Urinary bladder (tissue), 4 donors: ENCODE results near the gene PIP5K1C. TPM values are rescaled to one million over a fixed set of nuclear protein-coding genes. Genes with fewer than 3 reads are reported as not detected.
"Not testable (repeated sequence)": the region's sequence is repeated elsewhere in the genome, so short reads cannot be mapped to it uniquely, and the experiment has no call there.

Experiments
- DNase-seq: peaks from one replicate; pipeline ENCODE4 v3.0.0-alpha.2; 2015; ENCODE audit errors: extremely low spot score
- H3K27ac ChIP-seq: one replicate; pipeline ENCODE4 v1.5.1; 2013; ENCODE audit warnings: low read depth, mild to moderate bottlenecking, moderate library complexity
- H3K36me3 ChIP-seq: one replicate; pipeline ENCODE4 v1.6.1; 2013; ENCODE audit warnings: mild to moderate bottlenecking, moderate library complexity; ENCODE audit not compliant: insufficient read depth
- H3K4me1 ChIP-seq: one replicate; pipeline ENCODE4 v1.6.1; 2013; ENCODE audit warnings: mild to moderate bottlenecking, moderate library complexity; ENCODE audit not compliant: insufficient read depth
- H3K4me3 ChIP-seq: one replicate; pipeline ENCODE4 v1.5.1; 2013; ENCODE audit warnings: low read depth, low read length
- WGBS: extraction: QIAGEN DNeasy Blood & Tissue Kit; methylation state at CpG from one replicate; pipeline ENCODE4 v1.1.7; 2013; 5-methylcytosine and 5-hydroxymethylcytosine counted together
- polyA plus RNA-seq: library from polyadenylated mRNA; stranded (reverse); fragments of 200-250 nt; gene quantifications from one replicate; pipeline ENCODE4 v1.2.3, GENCODE V29; 2013
- total RNA-seq: library from RNA; depleted of rRNA; stranded (reverse); fragments of >200 nt; gene quantifications from one replicate; pipeline ENCODE4 v1.2.3, GENCODE V29; 2014
- donor health status: healthy with polysubstance abuse.
- donor health status: healthy.

PIP5K1C gene
- total and polyA plus RNA-seq, 2 donors = 17.1 to 60.8 TPM

DNA sequence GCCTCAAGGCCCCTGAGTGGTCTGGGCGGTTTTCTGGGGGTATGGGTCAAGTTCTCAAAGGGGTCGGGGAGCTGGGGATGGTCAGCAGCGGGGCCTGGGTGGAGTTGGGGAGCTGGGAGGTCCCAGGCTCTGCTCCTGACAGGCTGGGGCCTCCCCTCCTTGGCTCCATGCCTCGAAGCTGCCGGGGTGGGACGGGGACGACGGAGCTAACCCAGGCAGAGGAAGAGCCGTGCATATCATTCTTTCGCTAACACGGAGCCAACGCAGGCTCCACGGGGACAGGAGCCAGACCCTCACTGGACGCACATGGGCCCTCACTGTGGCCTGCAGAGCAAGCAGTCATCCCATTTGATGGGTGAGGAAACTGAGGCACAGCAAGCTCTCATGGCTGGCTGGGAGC, 47.8 kb downstream of the PIP5K1C start:
- Histone ChIP-seq H3K36me3 (no peaks in the 10 kb centered on the region), H3K27ac (no peak overlapping the region), H3K4me1 (no peaks in the 10 kb centered on the region), H3K4me3 (no peak overlapping the region)
- WGBS = 85% methylated on average over 14 of the region's 14 CpGs
- no peak for DNase-seq

GRCh38 chr19:3651684-3652083, 48.6 kb downstream of the PIP5K1C start:
- Histone ChIP-seq H3K4me1 (no peaks in the 10 kb centered on the region), H3K4me3 (no peak overlapping the region), H3K27ac (no peak overlapping the region), H3K36me3 (no peaks in the 10 kb centered on the region)
- WGBS = 97% methylated on average over 33 of the region's 33 CpGs
- DNase-seq = no peak

- Histone ChIP-seq H3K4me1 (no peaks in the 10 kb centered on the region), H3K27ac (no peak overlapping the region), H3K36me3 (no peaks in the 10 kb centered on the region), H3K4me3 (no peak overlapping the region)
- no peak for DNase-seq
- WGBS = 89% methylated on average over 16 of the region's 16 CpGs
Observed at GRCh38 chr19:3649888-3650287, 50.4 kb downstream of the PIP5K1C start.

DNA sequence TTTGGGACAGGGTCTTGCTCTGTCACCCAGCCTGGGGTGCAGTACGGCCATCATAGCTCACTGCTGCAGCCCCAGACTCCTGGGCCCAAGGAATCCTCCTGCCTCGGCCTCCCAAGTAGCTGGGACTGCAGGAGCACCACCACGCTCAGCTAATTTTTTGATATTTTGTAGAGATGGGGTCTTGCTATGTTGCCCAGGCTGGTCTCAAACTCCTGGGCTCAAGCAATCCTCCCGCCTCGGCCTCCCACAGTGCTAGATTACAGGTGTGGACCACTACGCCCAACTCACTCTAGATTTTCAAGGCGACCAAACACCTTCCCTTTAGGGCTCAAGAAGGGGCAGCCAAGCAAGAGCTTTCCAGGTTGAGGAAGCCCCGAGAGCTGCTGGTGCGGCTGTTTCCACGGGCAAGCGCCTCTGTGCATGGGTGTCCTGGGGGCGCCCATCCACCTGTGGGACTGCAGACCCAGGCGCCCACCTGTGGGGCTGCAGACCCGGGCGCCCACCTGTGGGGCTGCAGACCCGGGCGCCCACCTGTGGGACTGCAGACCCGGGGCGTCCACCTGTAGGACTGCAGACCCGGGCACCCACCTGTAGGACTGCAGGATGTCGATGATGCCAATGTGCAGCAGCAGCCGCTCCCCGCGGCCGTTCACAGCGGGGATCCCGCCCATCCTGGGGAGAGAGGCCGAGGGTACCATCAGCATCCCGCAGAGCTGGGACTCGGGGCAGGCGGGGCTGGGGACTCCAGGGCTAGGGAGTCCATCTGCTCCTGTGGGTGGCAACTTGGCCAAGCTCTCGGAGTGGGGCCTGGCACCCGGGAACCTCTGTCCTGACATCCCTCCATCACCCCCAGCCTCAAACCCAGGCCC, 52.0 kb downstream of the PIP5K1C start:
- Histone ChIP-seq H3K4me3 (no peak overlapping the region), H3K27ac (no peak overlapping the region), H3K4me1 (no peaks in the 10 kb centered on the region), H3K36me3 (no peaks in the 10 kb centered on the region)
- DNase-seq = no peak
- 95% methylated on average over 33 of the region's 33 CpGs for WGBS

GRCh38 chr19:3647102-3647501, 53.2 kb downstream of the PIP5K1C start:
- H3K4me1 ChIP-seq, H3K4me3 ChIP-seq, H3K36me3 ChIP-seq, H3K27ac ChIP-seq, DNase-seq: not testable (repeated sequence)
- 90% methylated on average over 5 of the region's 5 CpGs for WGBS

GRCh38 chr19:3646336-3647092, 53.8 kb downstream of the PIP5K1C start:
- no peak for DNase-seq
- 89% methylated on average over 23 of the region's 23 CpGs for WGBS
- no peak overlapping the region for H3K4me3 ChIP-seq
- H3K27ac ChIP-seq = no peak overlapping the region
- H3K4me1 ChIP-seq = no peaks in the 10 kb centered on the region
- peaks cover 1% of the 10 kb centered on the region for H3K36me3 ChIP-seq

DNA sequence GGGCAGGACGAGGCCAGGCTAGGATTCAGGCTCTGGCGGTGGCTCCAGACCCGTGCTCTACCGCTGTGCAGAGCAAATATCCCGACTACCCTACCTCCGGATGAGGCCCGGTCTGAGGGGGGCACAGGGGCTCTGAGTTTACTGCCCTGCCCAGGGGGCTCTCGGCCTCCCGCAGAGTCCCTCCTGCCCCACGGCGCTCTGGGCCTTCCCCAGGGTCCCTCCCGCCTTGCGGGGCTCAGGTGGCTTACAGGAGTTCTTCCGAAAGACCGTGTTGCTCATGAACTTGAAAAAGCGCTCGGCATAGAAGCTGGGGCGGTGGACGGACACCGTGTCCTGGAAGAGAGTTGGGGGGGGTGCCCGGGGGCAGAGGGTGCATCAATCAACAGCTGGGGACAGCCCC, 54.5 kb downstream of the PIP5K1C start:
- Histone ChIP-seq H3K4me3 (no peak overlapping the region), H3K27ac (no peak overlapping the region), H3K4me1 (no peaks in the 10 kb centered on the region), H3K36me3 (peaks cover 1% of the 10 kb centered on the region)
- WGBS = 91% methylated on average over 21 of the region's 21 CpGs
- no peak for DNase-seq

- DNase-seq = no peak
- peaks cover 1% of the 10 kb centered on the region for H3K36me3 ChIP-seq
- H3K27ac ChIP-seq = no peak overlapping the region
- 76% methylated on average over 11 of the region's 11 CpGs for WGBS
- no peak overlapping the region for H3K4me3 ChIP-seq
- H3K4me1 ChIP-seq = no peaks in the 10 kb centered on the region
Observed at GRCh38 chr19:3645067-3645396, 55.2 kb downstream of the PIP5K1C start.

DNA sequence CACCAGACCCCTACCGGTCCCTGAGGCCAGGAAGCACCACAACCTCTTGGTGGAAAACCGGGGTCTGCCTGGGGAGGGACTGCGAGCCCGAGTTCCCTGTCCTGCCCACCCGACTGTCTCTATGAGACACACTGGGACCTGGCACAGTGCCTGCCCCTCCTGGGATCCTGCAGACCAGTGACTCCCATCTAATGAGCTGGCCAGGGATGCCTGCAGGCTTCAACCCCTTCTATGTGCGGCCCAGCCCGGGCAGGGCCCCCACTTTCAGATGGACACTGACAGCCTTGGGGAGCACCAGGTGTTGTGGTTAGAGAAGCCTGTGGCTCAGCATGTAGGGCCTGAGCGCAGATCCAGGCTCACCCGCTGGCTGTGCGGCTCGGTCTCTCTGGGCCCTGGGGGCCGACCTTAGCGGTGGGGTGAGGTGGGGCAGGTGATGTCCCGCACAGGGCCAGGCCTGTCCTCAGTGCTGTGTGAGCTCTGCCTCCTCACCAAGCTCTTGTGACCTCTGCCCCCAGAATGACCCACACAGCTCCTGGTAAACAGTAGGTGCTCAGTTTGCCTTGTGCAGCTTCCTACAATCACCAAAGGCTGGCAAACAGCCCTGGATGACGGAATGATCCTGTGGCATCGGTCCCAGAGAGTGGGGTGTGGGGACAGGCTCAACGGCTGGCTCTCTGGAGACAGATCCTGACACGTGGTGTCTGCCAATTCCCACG, 55.8 kb downstream of the PIP5K1C start:
- peaks cover 1% of the 10 kb centered on the region for H3K36me3 ChIP-seq
- DNase-seq = no peak
- 73% methylated on average over 19 of the region's 19 CpGs for WGBS
- no peak overlapping the region for H3K27ac ChIP-seq
- no peak overlapping the region for H3K4me3 ChIP-seq
- H3K4me1 ChIP-seq = no peaks in the 10 kb centered on the region

DNA sequence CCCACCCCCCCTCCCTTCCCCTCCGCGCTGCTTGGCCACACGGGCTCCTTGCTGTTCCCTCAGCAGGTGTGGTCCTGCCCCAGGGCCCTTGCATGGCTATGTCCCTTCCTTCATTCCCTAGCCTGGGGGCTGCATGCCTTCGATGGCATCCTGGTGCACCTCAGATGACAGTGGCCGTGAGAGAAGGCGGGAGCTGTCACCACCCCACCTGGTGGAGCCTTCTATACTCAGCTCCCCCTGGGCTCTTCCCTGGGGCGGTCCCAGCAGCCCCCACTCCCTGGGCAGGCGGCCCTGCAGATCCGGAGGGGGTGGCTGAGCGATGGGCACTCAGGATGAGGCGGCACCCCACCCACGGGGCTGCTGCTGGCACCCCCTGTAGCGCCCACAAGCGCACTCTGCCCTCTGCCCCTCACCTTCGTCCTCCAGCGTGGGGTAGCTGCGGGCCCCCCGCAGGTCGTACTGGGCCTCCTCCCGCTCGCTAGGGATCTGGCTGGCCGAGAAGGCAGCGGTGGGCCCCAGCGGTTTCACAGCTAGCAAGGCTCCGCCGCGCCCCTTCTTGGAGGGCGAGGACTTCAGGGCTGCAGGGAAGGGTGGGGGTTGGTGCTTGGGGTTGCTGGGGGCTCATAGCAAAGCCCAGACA, 56.5 kb downstream of the PIP5K1C start:
- Histone ChIP-seq H3K36me3 (peaks cover 1% of the 10 kb centered on the region), H3K4me1 (no peaks in the 10 kb centered on the region), H3K4me3 (no peak overlapping the region), H3K27ac (no peak overlapping the region)
- 91% methylated on average over 28 of the region's 28 CpGs for WGBS
- no peak for DNase-seq

DNA sequence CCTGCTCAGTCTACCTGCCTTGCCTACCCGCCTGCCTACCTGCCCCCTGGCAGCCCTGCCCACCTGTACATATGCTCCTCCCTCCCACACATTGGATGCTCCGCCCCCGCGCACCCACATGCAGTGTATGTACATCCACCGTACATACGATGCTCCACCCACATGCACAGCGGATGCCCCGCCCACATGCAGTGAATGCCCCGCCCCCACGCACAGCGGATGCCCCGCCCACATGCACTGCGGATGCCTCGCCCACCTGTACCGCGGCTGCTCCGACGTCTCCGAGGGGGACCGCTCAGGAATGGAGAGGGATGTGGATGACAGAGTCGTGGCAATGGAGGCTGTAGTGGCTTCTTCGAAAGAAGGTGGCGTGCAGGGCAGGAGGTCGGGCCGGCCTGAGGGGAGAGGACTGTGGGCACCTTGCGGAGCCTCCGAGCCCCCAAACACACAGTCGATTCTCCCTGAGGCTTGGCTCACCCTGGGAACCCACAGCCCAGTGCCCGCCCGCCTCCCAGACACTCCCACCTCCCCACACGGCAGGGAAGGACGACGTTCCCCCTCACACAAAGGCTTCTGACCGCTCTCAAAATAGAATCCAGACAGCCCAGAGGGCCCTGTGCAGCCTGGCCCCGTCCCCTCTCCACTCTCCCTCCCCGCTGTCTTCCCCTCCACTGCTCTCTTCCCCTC, 57.1 kb downstream of the PIP5K1C start:
- 89% methylated on average over 36 of the region's 36 CpGs for WGBS
- H3K36me3 ChIP-seq = peaks cover 1% of the 10 kb centered on the region
- no peaks in the 10 kb centered on the region for H3K4me1 ChIP-seq
- no peak overlapping the region for H3K4me3 ChIP-seq
- no peak overlapping the region for H3K27ac ChIP-seq
- DNase-seq = no peak

DNA sequence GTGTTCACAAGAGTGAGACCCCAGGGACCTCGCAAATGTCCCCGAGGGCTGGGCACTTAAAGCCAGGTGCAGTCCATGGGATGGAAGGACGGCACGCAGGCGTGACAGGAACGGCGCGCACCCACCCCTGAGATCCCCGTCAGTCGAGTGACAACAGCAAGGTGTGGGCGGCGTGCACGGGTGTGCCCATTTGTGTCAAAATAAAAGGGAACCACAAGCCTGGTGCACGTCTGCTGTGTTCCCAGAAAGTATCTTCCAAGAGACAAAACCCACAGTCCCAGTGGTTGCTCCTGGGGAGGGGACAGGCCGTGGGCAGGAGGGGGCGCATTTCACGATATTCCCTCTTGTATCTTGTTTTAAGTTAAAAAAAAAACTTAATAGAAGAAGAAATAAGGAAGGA, 58.0 kb downstream of the PIP5K1C start:
- Histone ChIP-seq H3K36me3 (peaks cover 1% of the 10 kb centered on the region), H3K4me3 (no peak overlapping the region), H3K4me1 (no peaks in the 10 kb centered on the region), H3K27ac (no peak overlapping the region)
- DNase-seq = no peak
- WGBS = 90% methylated on average over 17 of the region's 17 CpGs
